GM18870 (cell line): Measurements from ENCODE around the gene THSD7B.

ENCODE experiments used
- ATAC-seq: cut with Tn5 transposase; IDR thresholded peaks from one replicate; pipeline ENCODE4 v1.9.1; 2021; ENCODE audit warnings: moderate library complexity; ENCODE audit not compliant: unreplicated experiment

THSD7B gene

GRCh38 chr2:136798766-136799165, 33.4 kb downstream of the THSD7B start:
- ATAC-seq: no peak

- ATAC-seq: no peak
Observed at GRCh38 chr2:136801661-136802060, 36.3 kb downstream of the THSD7B start.

GRCh38 chr2:136809998-136810397, 44.7 kb downstream of the THSD7B start:
- no peak for ATAC-seq

- ATAC-seq: no peak
Observed at GRCh38 chr2:136818839-136819238, 53.5 kb downstream of the THSD7B start.

GRCh38 chr2:136823291-136823690, 57.9 kb downstream of the THSD7B start:
- ATAC-seq: no peak

GRCh38 chr2:136828162-136828561, 62.8 kb downstream of the THSD7B start:
- ATAC-seq: no peak

- ATAC-seq: no peak
Observed at GRCh38 chr2:136828774-136829173, 63.4 kb downstream of the THSD7B start.

GRCh38 chr2:136844546-136844945, 79.2 kb downstream of the THSD7B start:
- ATAC-seq: no peak

GRCh38 chr2:136858656-136859055, 93.3 kb downstream of the THSD7B start:
- ATAC-seq: no peak

- no peak for ATAC-seq
Observed at GRCh38 chr2:136860443-136860958, 95.2 kb downstream of the THSD7B start.

GRCh38 chr2:136863468-136863867, 98.1 kb downstream of the THSD7B start:
- ATAC-seq: no peak

- no peak for ATAC-seq
Observed at GRCh38 chr2:136863874-136864273, 98.5 kb downstream of the THSD7B start.

GRCh38 chr2:136871424-136871823, 106.1 kb downstream of the THSD7B start:
- no peak for ATAC-seq

- peak; percentile 55 for ATAC-seq
Observed at GRCh38 chr2:136874258-136874657, 108.9 kb downstream of the THSD7B start.

- ATAC-seq: no peak
Observed at GRCh38 chr2:136891100-136891499, 125.8 kb downstream of the THSD7B start.

GRCh38 chr2:136894007-136894634, 128.8 kb downstream of the THSD7B start:
- ATAC-seq: no peak

- ATAC-seq: no peak
Observed at GRCh38 chr2:136901732-136902131, 136.4 kb downstream of the THSD7B start.

GRCh38 chr2:136905779-136906178, 140.4 kb downstream of the THSD7B start:
- ATAC-seq: no peak

- ATAC-seq: no peak
Observed at GRCh38 chr2:136909777-136910176, 144.4 kb downstream of the THSD7B start.

- no peak for ATAC-seq
Observed at GRCh38 chr2:136916131-136916530, 150.8 kb downstream of the THSD7B start.

GRCh38 chr2:136917411-136917881, 152.1 kb downstream of the THSD7B start:
- no peak for ATAC-seq

GRCh38 chr2:136919682-136920081, 154.3 kb downstream of the THSD7B start:
- ATAC-seq: no peak
